Uterus (tissue), 4 donors: Measurements from ENCODE around the gene ACACB. TPM values are rescaled to one million over a fixed set of nuclear protein-coding genes. Genes with fewer than 3 reads are reported as not detected.

Experiments
- DNase-seq, 2 donors: peaks; one replicate each; pipeline ENCODE4 v3.0.0-alpha.2; 2019 to 2020
- H3K27ac ChIP-seq, 2 donors: fragments of 200-600 bp; sonication (generic); 1 replicate in 1 of 2; 2 replicates in 1 of 2; pipeline ENCODE4 v1.5.1; 2016 to 2018
- H3K27me3 ChIP-seq, 2 donors: fragments of 200-600 bp; sonication (generic); one replicate each; pipeline ENCODE4 v1.5.1; 2018 to 2019; ENCODE audit warnings: control low read depth in 1 of 2
- H3K36me3 ChIP-seq, 2 donors: fragments of 200-600 bp; sonication (generic); one replicate each; pipeline ENCODE4 v1.5.1; 2019; ENCODE audit warnings: control low read depth in 1 of 2
- H3K4me1 ChIP-seq, 2 donors: fragments of 200-600 bp; sonication (generic); one replicate each; pipeline ENCODE4 v1.5.1; 2018 to 2019; ENCODE audit warnings: control low read depth in 1 of 2
- H3K4me3 ChIP-seq, 2 donors: fragments of 200-600 bp; sonication (generic); 1 replicate in 1 of 2; 2 replicates in 1 of 2; pipeline ENCODE4 v1.5.1; 2018 to 2019; ENCODE audit warnings: mild to moderate bottlenecking in 1 of 2
- H3K9me3 ChIP-seq, 2 donors: fragments of 200-600 bp; sonication (generic); one replicate each; pipeline ENCODE4 v1.5.1; 2019; ENCODE audit warnings: control low read depth in 1 of 2
- POLR2A ChIP-seq, 2 donors: fragments of 450-650 bp; IDR thresholded peaks; one replicate each; pipeline ENCODE4 v1.6.1; 2016; ENCODE audit warnings: antibody characterized with exemption in 2 of 2, mild to moderate bottlenecking in 1 of 2, moderate library complexity in 1 of 2
- intact Hi-C: fragments of 100-400 bp; cut with DNase I; formaldehyde crosslinking; loops from one replicate; pipeline ENCODE4 v1.15.1; 2023; ENCODE audit warnings: low total_unique reads
- total RNA-seq, 4 donors: library from RNA; depleted of rRNA in 3 of 4; stranded (reverse); fragments of >200 nt in 3 of 4; gene quantifications; one replicate each; pipeline versions ENCODE4 v1.1.0 to v1.2.4, GENCODE V29; 2014 to 2023
- TF ChIP-seq, protein P1 (sequence below), 4 experiments: fragments of 200-600 bp in 2 of 4; fragments of 450-650 bp in 2 of 4; sonication (generic) in 2 of 4; IDR thresholded peaks; one replicate each; pipeline ENCODE4 v1.5.1; 2016 to 2019; ENCODE audit warnings: antibody characterized with exemption in 4 of 4, mild to moderate bottlenecking in 2 of 4, moderate library complexity in 1 of 4
- donor health status: DM: yes; HTN: yes; CAD: no.

ACACB gene
- total RNA-seq, 4 donors from 2014 or later, result 22.0 to 137 (median 97.2) TPM

DNA sequence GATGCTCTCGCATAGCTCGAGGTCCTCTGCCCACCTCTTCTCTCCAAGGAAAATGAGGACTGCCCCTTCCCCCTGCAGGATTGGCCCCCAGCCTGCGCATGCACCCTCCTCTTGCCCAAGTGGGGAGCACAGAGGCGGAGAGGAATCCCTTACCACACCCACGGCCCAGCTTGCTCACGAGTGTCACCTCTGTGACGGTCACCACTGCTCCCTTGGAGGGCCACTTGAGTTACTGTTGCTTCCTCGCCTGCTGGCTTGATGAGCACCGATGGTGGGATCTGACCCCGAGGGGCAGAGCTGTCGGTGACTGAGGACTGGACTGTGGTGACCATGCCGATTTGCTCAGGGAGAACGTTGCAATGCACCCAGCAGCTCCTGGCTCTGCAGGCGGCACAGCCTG lies 151.0 kb downstream of the ACACB start:
- Histone ChIP-seq H3K4me1 (peaks cover 0 to 10% of the 10 kb centered on the region in 2 donors), H3K27ac (peak overlapping the region; percentile 28 to 76), H3K36me3 (no peaks in the 10 kb centered on the region), H3K27me3 (no peaks in the 10 kb centered on the region), H3K4me3 (no peak overlapping the region), H3K9me3 (peaks cover 0 to 6% of the 10 kb centered on the region in 2 donors)
- DNase-seq, result no peak
- intact Hi-C loops, result loop anchor here (5.0 kb wide), 1 partner anchor 115 kb away; no protein-coding TSS in a partner anchor
- TF ChIP-seq, protein P1, sequence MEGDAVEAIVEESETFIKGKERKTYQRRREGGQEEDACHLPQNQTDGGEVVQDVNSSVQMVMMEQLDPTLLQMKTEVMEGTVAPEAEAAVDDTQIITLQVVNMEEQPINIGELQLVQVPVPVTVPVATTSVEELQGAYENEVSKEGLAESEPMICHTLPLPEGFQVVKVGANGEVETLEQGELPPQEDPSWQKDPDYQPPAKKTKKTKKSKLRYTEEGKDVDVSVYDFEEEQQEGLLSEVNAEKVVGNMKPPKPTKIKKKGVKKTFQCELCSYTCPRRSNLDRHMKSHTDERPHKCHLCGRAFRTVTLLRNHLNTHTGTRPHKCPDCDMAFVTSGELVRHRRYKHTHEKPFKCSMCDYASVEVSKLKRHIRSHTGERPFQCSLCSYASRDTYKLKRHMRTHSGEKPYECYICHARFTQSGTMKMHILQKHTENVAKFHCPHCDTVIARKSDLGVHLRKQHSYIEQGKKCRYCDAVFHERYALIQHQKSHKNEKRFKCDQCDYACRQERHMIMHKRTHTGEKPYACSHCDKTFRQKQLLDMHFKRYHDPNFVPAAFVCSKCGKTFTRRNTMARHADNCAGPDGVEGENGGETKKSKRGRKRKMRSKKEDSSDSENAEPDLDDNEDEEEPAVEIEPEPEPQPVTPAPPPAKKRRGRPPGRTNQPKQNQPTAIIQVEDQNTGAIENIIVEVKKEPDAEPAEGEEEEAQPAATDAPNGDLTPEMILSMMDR (IDR thresholded peaks at IDR 0.05), result no peak
- no peak for TF ChIP-seq POLR2A (IDR thresholded peaks at IDR 0.05)

DNA sequence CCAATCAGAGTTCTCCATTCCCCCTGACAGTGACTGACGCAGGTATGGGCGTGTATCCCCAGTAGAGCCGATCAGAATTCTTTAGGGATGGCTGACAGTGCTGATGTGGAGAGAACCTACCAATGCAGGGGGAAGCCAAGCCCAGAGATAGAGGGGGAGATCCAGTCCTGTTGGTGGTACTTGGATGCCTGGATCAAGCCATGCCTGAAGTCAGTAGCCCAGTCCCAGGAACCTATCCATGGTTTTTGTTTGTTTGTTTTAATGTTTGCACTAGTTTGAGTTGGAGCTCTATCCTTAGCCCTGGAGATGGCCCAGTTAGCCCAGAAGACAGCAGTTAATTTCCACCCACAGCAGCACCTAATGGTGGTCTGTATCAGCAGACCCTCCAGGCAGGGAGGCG lies 152.5 kb downstream of the ACACB start:
- Histone ChIP-seq H3K4me3 (no peak overlapping the region), H3K9me3 (no peaks in the 10 kb centered on the region), H3K27ac (no peak overlapping the region), H3K4me1 (peaks cover 0 to 10% of the 10 kb centered on the region in 2 donors), H3K36me3 (no peaks in the 10 kb centered on the region), H3K27me3 (no peaks in the 10 kb centered on the region)
- DNase-seq, result no peak
- intact Hi-C loops, result loop anchor here (5.0 kb wide), 1 partner anchor 113 kb away; no protein-coding TSS in a partner anchor
- TF ChIP-seq, protein P1 (IDR thresholded peaks at IDR 0.05), result no peak
- no peak for TF ChIP-seq POLR2A (IDR thresholded peaks at IDR 0.05)

DNA sequence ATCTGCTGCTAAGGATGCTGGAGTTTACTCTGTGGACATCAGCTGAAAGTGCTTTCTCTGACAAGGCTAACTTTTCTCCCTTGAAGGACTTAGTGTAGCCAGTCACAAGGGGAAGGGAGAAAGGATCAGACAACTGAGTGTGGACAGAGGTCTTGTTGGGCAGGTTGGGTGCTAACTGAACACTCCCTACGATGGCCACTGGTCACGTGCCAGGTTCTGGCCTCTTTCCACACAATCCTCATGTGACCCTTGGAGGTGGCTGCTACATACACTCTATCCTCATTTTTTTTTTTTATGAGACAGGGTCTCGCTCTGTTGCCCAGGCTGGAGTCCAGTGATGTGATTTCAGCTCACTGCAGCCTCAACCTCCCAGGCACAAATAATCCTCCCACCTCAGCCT lies 153.0 kb downstream of the ACACB start:
- intact Hi-C loops, result loop anchor here (5.0 kb wide), 1 partner anchor 113 kb away; no protein-coding TSS in a partner anchor
- no peak for TF ChIP-seq POLR2A (IDR thresholded peaks at IDR 0.05)
- TF ChIP-seq, protein P1 (IDR thresholded peaks at IDR 0.05), result no peak
- no peak overlapping the region for H3K27ac ChIP-seq
- H3K36me3 ChIP-seq, result no peaks in the 10 kb centered on the region
- no peak for DNase-seq
- peaks cover 0 to 10% of the 10 kb centered on the region in 2 donors for H3K4me1 ChIP-seq
- H3K4me3 ChIP-seq, result no peak overlapping the region
- no peaks in the 10 kb centered on the region for H3K9me3 ChIP-seq
- no peaks in the 10 kb centered on the region for H3K27me3 ChIP-seq

DNA sequence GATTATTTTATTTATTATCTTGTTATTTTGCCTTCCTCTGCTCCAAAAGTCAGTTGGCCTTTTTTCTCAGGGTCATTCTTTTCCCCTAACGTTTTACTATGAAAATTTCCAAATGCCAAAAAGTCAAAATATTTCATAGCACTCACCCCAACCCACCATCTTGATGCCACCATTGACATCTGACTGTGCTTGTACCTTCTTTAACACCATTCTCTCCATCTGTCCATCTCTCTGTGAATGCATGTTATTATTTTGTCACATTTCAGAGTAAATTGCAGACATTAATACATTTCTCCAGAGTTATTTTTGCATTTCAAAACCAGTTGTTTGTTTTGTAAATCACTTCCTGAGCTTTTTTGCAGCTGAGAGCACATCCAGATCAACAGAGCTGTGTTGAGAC lies 154.1 kb downstream of the ACACB start:
- TF ChIP-seq POLR2A (IDR thresholded peaks at IDR 0.05), result no peak
- H3K36me3 ChIP-seq, result no peaks in the 10 kb centered on the region

DNA sequence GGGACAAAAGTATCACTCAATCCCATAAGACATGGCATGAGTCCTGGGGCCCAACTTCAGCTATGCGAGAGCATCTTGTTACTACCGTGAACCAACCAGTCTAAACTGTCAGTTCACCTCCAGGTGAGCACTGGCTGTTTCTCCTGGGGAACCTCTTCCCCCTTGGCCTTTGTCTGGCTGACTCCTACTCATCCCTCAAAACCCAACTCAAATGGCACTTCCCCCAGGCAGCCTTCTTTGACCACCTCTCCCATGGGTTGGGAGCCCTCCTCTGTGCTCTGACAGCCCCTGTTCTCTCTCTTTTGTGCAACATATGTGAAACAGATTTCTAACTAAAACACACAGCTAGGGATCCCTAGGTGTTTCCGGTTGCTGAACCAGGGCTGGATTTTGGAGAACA lies 155.0 kb downstream of the ACACB start:
- Histone ChIP-seq H3K27me3 (no peaks in the 10 kb centered on the region), H3K9me3 (no peaks in the 10 kb centered on the region), H3K27ac (no peak overlapping the region), H3K36me3 (no peaks in the 10 kb centered on the region), H3K4me1 (no peaks in the 10 kb centered on the region), H3K4me3 (no peak overlapping the region)
- no peak for DNase-seq
- TF ChIP-seq, protein P1 (IDR thresholded peaks at IDR 0.05), result no peak
- TF ChIP-seq POLR2A (IDR thresholded peaks at IDR 0.05), result no peak
- intact Hi-C loops, result no loop called here

More for the DNA sequence above, 154.1 kb downstream of the ACACB start:
- Histone ChIP-seq H3K27me3 (no peaks in the 10 kb centered on the region), H3K27ac (no peak overlapping the region), H3K9me3 (no peaks in the 10 kb centered on the region), H3K4me1 (peaks cover 0 to under 1% of the 10 kb centered on the region in 2 donors), H3K4me3 (no peak overlapping the region)
- no peak for DNase-seq
- intact Hi-C loops, result no loop called here

DNA sequence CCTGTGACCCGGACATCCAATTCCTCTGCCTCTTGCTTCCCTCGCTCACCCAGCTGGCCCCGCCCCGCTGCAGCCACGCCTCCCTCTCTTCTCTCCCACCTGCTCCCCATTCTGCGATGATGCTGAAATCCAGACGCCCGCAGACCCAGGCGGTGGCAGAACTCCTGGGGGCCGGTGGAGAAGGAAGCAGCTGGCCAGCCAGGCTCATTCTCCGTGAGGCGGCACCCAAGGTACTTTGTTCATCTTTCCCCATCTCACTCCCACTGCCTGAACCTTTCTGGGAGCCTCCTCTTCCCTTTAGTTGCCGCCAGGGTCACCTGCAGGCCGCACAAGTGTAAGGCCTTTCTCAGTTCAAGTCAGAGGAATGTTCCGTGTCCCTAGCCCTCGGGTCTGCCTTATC lies 157.0 kb downstream of the ACACB start:
- Histone ChIP-seq H3K27ac (no peak overlapping the region), H3K9me3 (no peaks in the 10 kb centered on the region), H3K4me3 (no peak overlapping the region), H3K27me3 (no peaks in the 10 kb centered on the region), H3K4me1 (no peaks in the 10 kb centered on the region), H3K36me3 (no peaks in the 10 kb centered on the region)
- intact Hi-C loops, result no loop called here
- TF ChIP-seq POLR2A (IDR thresholded peaks at IDR 0.05), result no peak
- TF ChIP-seq, protein P1 (IDR thresholded peaks at IDR 0.05), result no peak
- no peak for DNase-seq
